Endothelial cell of hepatic sinusoid (primary cell): Measurements from ENCODE around the gene PCDHGB2.

Experiments used
- in situ Hi-C: cut with HindIII; loops from 2 replicates; pipeline ENCODE4 v1.10.0; 2017; ENCODE audit warnings: low sequenced_read_pairs

The PCDHGB2 gene

DNA sequence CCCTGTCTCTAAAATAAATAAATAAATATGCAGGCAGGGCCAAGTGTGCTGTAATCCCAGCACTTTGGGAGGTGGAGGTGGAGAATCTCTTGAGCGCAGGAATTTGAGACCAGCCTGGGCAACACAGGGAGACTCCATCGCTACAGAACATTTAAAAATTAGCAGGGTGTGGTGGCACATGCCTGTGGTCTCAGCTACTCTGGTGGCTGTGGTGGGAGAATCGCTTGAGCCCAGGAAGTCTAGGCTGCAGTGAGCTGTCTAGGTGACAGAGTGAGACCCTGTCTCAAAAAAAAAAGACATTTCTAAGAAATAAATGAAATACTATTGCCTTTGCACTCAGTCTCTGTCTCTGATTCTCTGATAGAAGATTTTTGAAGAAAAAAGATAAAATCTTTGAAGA, 51.8 kb downstream of the PCDHGB2 start:
- in situ Hi-C loops = no loop called here
